GM18505 (cell line): ENCODE results near the gene PRSS48.
"Not testable (repeated sequence)": the region's sequence is repeated elsewhere in the genome, so short reads cannot be mapped to it uniquely, and the experiment has no call there.

ENCODE experiments used
- ATAC-seq: cut with Tn5 transposase; IDR thresholded peaks from one replicate; pipeline ENCODE4 v1.9.1; 2021; ENCODE audit not compliant: unreplicated experiment
- POLR2A ChIP-seq: IDR thresholded peaks from 4 replicates; pipeline ENCODE4 v1.6.1; 2011; ENCODE audit warnings: borderline replicate concordance; ENCODE audit not compliant: insufficient read depth, insufficient read length; ENCODE audit errors: extremely low read depth

Gene PRSS48

GRCh38 chr4:151314479-151314878 is 37.5 kb downstream of the PRSS48 start:
- no peak for ATAC-seq
- TF ChIP-seq POLR2A = no peak

GRCh38 chr4:151315212-151315886 is 38.4 kb downstream of the PRSS48 start:
- no peak for ATAC-seq
- TF ChIP-seq POLR2A = no peak

GRCh38 chr4:151316645-151317044 is 39.7 kb downstream of the PRSS48 start:
- no peak for TF ChIP-seq POLR2A
- ATAC-seq = no peak

GRCh38 chr4:151318307-151319006 is 41.5 kb downstream of the PRSS48 start:
- no peak for TF ChIP-seq POLR2A
- ATAC-seq = no peak

DNA sequence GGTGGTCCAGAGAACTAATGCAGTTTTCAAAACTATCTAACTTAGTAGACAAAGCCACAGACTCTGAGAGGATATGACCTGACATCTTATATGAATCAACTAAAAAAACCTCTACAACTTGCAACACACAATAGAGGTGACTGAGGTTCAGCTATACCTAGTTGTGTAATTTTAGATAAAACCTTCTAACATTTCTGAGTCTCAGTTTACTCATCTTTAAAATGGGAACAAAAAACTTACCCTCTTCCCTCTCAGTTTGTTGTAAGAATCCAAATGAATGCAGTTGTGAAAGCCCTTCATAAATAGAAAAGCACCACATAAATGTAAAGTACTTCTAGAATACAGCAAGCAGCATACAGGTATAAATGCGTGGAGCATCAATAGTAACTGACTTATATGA is 42.5 kb downstream of the PRSS48 start:
- ATAC-seq = no peak
- no peak for TF ChIP-seq POLR2A

- TF ChIP-seq POLR2A = no peak
- ATAC-seq = no peak
Observed at GRCh38 chr4:151321586-151321985, 44.6 kb downstream of the PRSS48 start.

GRCh38 chr4:151322161-151322560 is 45.2 kb downstream of the PRSS48 start:
- ATAC-seq = not testable (repeated sequence)

DNA sequence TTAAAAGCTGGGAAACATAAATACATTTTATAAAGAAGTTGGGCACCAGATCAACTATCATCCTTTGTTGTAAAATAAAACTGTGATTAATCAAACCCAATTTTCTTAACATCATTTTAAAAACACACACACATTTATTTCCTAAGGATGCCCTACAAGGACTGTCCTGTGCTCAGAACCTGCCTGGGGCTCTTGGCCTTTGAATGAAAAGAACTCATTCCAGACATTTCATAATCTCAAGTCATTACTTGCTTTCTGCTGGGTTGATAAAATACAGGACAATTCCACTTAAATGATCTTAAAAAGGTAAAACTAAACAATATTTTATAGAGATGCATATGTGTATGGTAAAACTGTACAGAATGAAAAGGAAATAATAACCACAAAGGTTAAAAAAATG is 45.6 kb downstream of the PRSS48 start:
- ATAC-seq = no peak
- TF ChIP-seq POLR2A = no peak

- ATAC-seq = no peak
Observed at GRCh38 chr4:151323667-151324066, 46.7 kb downstream of the PRSS48 start.

GRCh38 chr4:151324124-151324751 is 47.3 kb downstream of the PRSS48 start:
- no peak for TF ChIP-seq POLR2A
- no peak for ATAC-seq

More at GRCh38 chr4:151323667-151324066, 46.7 kb downstream of the PRSS48 start:
- TF ChIP-seq POLR2A = no peak

DNA sequence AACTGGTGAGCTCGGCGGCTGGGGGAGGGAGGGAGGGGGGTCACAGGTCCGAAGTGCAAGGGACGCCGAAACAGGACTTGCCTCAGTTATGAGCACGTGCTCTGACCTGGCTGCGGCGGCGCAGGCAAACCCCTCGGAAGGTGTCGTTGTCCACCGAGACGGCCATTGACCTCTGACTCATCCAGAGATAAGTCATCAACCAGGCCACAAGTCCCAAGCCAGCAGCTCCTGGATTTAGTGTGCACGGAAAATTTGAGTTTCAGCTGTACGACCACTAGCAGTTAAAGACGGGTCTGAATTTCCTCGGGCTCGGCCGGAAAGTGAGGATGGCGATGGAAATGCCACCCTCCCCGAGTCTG is 47.8 kb downstream of the PRSS48 start:
- no peak for TF ChIP-seq POLR2A
- no peak for ATAC-seq

DNA sequence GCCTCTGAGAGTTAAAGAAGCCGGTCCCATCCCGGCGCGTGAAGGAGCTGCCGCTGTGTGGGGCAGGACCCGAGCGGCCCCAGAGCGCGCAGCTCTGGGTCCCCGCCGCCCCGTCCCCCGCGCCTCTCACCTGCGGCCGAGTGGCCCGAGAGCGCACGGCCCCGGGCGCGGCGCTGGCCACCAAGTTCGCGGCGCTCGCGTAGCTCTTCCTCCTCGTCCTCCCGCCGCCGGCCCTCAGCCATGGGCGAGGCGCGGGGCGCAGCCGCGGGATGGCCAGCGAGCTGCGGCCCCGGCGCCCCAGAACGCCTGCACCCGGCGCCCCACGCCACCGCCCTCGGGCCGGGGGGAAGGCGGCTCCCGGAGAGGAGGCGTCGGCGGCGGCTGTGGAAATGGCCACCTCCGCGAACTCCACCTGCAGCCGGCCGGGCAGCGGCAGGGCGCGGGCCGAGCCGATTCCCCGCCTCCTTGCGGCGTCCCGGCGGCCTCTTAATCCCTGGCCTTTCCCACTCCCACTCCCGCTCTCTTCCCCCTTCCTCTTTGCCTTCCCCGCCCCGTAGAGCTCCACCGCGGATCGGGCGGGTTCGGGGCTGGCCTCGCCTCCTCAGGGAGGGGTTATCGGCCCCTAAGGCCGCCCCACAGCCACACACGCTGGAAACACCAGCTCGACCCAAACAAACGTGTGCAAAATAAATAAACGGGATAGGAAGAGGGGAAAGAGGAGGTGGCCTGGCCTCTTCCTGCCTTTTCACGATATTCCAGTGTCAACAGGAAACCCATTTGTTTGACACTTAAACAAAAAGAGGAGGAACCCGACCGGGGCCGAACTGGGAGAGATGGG is 48.4 kb downstream of the PRSS48 start, which contains the start of gene SH3D19:
Gene SH3D19, minus strand, starts transcription at position 495 of the 838 bp plus-strand sequence. Its CDS starts 253 bp downstream, at position 242.
- no peak for ATAC-seq

GRCh38 chr4:151325949-151326246 is 48.9 kb downstream of the PRSS48 start:
- no peak for ATAC-seq

More for the DNA sequence above, 48.4 kb downstream of the PRSS48 start, which contains the start of gene SH3D19:
- TF ChIP-seq POLR2A = no peak

DNA sequence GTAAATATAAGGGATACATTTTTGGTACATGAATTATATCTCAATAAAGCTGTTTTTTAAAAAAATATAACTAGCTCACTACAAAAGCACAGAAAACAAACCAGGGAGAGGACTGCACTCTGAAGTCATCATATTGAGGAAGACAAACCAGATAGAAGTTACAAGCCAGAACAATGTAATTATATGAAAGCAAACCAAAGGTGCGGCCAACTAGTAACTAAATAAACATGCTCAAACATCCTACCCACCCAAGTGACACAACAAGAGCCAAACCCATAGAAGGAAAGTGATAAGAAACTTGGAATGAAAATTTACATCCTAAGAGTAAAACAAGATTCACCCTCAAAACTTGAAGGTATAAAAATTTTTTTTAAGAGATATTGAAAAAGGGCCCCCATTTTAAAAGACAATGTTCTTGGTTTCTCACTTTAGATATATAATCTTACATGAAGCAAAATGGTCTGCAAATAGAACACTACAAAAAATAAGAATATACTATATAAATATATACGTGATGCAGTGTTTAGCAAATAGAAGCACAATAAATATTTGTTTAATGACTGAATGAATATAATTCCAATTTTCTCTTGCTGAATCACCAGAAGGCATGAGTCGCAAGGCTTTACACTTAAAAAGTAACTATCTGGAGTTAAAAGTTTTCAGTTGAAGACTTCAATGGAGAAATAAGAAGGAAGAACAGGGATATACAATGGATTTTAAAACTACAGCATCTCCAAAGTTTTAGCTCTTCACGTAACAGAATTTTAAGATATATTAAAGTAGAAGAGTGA is 52.5 kb downstream of the PRSS48 start:
- no peak for TF ChIP-seq POLR2A
- ATAC-seq = no peak

More at GRCh38 chr4:151325949-151326246, 48.9 kb downstream of the PRSS48 start:
- no peak for TF ChIP-seq POLR2A
